CD4-positive, alpha-beta T cell (primary cell): ENCODE measurements around the gene GSS. TPM values are rescaled to one million over a fixed set of nuclear protein-coding genes. Genes with fewer than 3 reads are reported as not detected.

Source experiments
- ATAC-seq: fragments of 200-7000 bp; cut with Tn5 transposase; one replicate; pipeline ENCODE4 v1.10.0; 2022; ENCODE audit warnings: mild to moderate bottlenecking; ENCODE audit not compliant: poor library complexity
- CTCF ChIA-PET: fragments of 350-600 bp; sonication (Branson Sonifier 250); formaldehyde crosslinking; loops from one replicate; lab custom pipeline; 2021; ENCODE audit warnings: antibody characterized with exemption, inconsistent platforms; lab: Charles Lee
- POLR2A ChIA-PET: fragments of 350-600 bp; sonication (Branson Sonifier 250); formaldehyde crosslinking; loops from one replicate; lab custom pipeline; 2021; ENCODE audit warnings: antibody characterized with exemption, inconsistent platforms; lab: Charles Lee
- DNase-seq, 14 experiments: peaks; one replicate each; pipeline ENCODE4 v3.0.0-alpha.2; 2013 to 2020; ENCODE audit warnings: mixed read lengths in 2 of 14
- H3K27ac ChIP-seq, 2 donors: one replicate each; pipeline versions ENCODE4 v1.5.1 to v1.7.0; 2013; ENCODE audit warnings: low read length in 2 of 2, low read depth in 1 of 2, mild to moderate bottlenecking in 1 of 2
- H3K27me3 ChIP-seq, 2 experiments: 1 replicate in 1 of 2; 2 replicates in 1 of 2; pipeline versions ENCODE4 v1.6.1 to v1.7.0; 2013; ENCODE audit warnings: low read length in 2 of 2, control low read depth in 1 of 2, mild to moderate bottlenecking in 1 of 2, moderate library complexity in 1 of 2; ENCODE audit not compliant: insufficient read depth in 2 of 2, control insufficient read depth in 1 of 2
- H3K36me3 ChIP-seq: one replicate; pipeline ENCODE4 v1.6.1; 2013; ENCODE audit warnings: low read length, control low read depth; ENCODE audit not compliant: insufficient read depth
- H3K4me1 ChIP-seq: one replicate; pipeline ENCODE4 v1.6.1; 2013; ENCODE audit warnings: low read length, control low read depth; ENCODE audit not compliant: insufficient read depth
- H3K4me3 ChIP-seq: one replicate; pipeline ENCODE4 v1.5.1; 2013; ENCODE audit warnings: mild to moderate bottlenecking, low read length, moderate library complexity
- H3K9me3 ChIP-seq, 2 experiments: 1 replicate in 1 of 2; 2 replicates in 1 of 2; pipeline versions ENCODE4 v1.6.1 to v1.7.0; 2013; ENCODE audit warnings: low read length in 2 of 2, mild to moderate bottlenecking in 2 of 2, control low read depth in 1 of 2, moderate library complexity in 1 of 2; ENCODE audit not compliant: control insufficient read depth in 1 of 2, insufficient read depth in 1 of 2
- H3K27ac Mint-ChIP-seq: one replicate; pipeline ENCODE4 v1.8.0; 2020; ENCODE audit warnings: mixed read lengths
- H3K27me3 Mint-ChIP-seq: one replicate; pipeline ENCODE4 v1.8.0; 2021; ENCODE audit warnings: mixed read lengths
- H3K36me3 Mint-ChIP-seq: one replicate; pipeline ENCODE4 v1.8.0; 2021; ENCODE audit warnings: low read depth, mixed read lengths
- H3K4me1 Mint-ChIP-seq: one replicate; pipeline ENCODE4 v1.8.0; 2021; ENCODE audit warnings: low read depth, mixed read lengths
- H3K4me3 Mint-ChIP-seq: one replicate; pipeline ENCODE4 v1.8.0; 2020; ENCODE audit warnings: mild to moderate bottlenecking, mixed read lengths
- H3K9me3 Mint-ChIP-seq: one replicate; pipeline ENCODE4 v1.8.0; 2020; ENCODE audit warnings: mixed read lengths
- CTCF ChIP-seq: fragments of 200-600 bp; IDR thresholded peaks from one replicate; pipeline ENCODE4 v1.8.0; 2022; ENCODE audit warnings: antibody characterized with exemption, mild to moderate bottlenecking
- intact Hi-C, 2 experiments: fragments of 100-400 bp; cut with DNase I in 1 of 2; cut with micrococcal nuclease in 1 of 2; formaldehyde crosslinking; loops; one replicate each; pipeline versions ENCODE4 v1.15.1 to v1.9.0; 2023 to 2025; cut with DNase I, micrococcal nuclease
- total RNA-seq, 174 experiments: library from RNA in 2 of 174; stranded (reverse) in 2 of 174; gene quantifications; one replicate each; pipeline ENCODE4 v1.2.3 and lab custom pipeline; 2021 to 2026

Gene GSS
- total RNA-seq, 2 experiments from 2014 or later: 24.3 to 24.7 TPM

- Histone ChIP-seq H3K4me3 (peak overlapping the region; percentile 87), H3K36me3 (peaks cover 5% of the 10 kb centered on the region), H3K27me3 (no peaks in the 10 kb centered on the region), H3K9me3 (no peaks in the 10 kb centered on the region), H3K4me1 (peaks cover 19% of the 10 kb centered on the region), H3K27ac (peak overlapping the region; percentile 62 to 70)
- peak; percentile 23 for TF ChIP-seq CTCF
- Mint-ChIP-seq H3K9me3 (no peaks in the 10 kb centered on the region), H3K4me3 (peak overlapping the region; percentile 94), H3K27me3 (no peaks in the 10 kb centered on the region), H3K27ac (peak overlapping the region; percentile 91), H3K36me3 (peaks cover 8% of the 10 kb centered on the region), H3K4me1 (peaks cover 28% of the 10 kb centered on the region)
- POLR2A ChIA-PET: interaction anchor here (0.6 to 2.1 kb wide), 5 partner anchors 19 to 322 kb away, joined by 3 to 13 read pairs (median 3); partner anchors contain the start of genes GGT7 and MMP24OS
- CTCF ChIA-PET: interaction anchor here (0.7 to 2.1 kb wide), 8 partner anchors 68 to 140 kb away, joined by 3 to 21 read pairs (median 4); partner anchors contain the start of genes ACSS2 and GGT7
- intact Hi-C loops: loop anchor here in 1 of 2 experiments (5.0 to 10.0 kb wide), 3 partner anchors 321 to 961 kb away; partner anchors contain the start of genes AHCY, MMP24OS and RALY
- no peak for ATAC-seq
- DNase-seq: no peak
Observed at GRCh38 chr20:34956041-34956458, 444 bp upstream of the GSS start.

- intact Hi-C loops: loop anchor here (1.0 to 10.0 kb wide), 9 partner anchors 79 to 960 kb away; partner anchors contain the start of genes GGT7 (in 2 of the 2), NCOA6 (in 2 of the 2), ACSS2 (in 1 of the 2) and AHCY (in 1 of the 2)
- ChIA-PET CTCF (interaction anchor here (1.4 to 2.1 kb wide), 4 partner anchors 80 to 141 kb away, joined by 4 to 21 read pairs (median 10); partner anchors contain the start of gene GGT7), POLR2A (interaction anchor here (1.2 to 2.1 kb wide), 2 partner anchors 78 to 81 kb away, joined by 4 to 13 read pairs; partner anchors contain the start of genes ACSS2 and GGT7)
- DNase-seq (no peak), ATAC-seq (no peak)
- Mint-ChIP-seq H3K27ac (peak overlapping the region; percentile 91), H3K27me3 (no peaks in the 10 kb centered on the region), H3K4me1 (peaks cover 23% of the 10 kb centered on the region), H3K4me3 (peak overlapping the region; percentile 94), H3K36me3 (peaks cover 12% of the 10 kb centered on the region), H3K9me3 (no peaks in the 10 kb centered on the region)
- H3K4me3 ChIP-seq: peak overlapping the region; percentile 87
- peaks cover 13% of the 10 kb centered on the region for H3K36me3 ChIP-seq
- H3K27ac ChIP-seq: peak overlapping the region in 1 of 2 donors; percentile 62
- H3K27me3 ChIP-seq: no peaks in the 10 kb centered on the region
- no peaks in the 10 kb centered on the region for H3K9me3 ChIP-seq
- TF ChIP-seq CTCF: no peak
- peaks cover 19% of the 10 kb centered on the region for H3K4me1 ChIP-seq
Observed at GRCh38 chr20:34954904-34955230, 739 bp downstream of the GSS start.

DNA sequence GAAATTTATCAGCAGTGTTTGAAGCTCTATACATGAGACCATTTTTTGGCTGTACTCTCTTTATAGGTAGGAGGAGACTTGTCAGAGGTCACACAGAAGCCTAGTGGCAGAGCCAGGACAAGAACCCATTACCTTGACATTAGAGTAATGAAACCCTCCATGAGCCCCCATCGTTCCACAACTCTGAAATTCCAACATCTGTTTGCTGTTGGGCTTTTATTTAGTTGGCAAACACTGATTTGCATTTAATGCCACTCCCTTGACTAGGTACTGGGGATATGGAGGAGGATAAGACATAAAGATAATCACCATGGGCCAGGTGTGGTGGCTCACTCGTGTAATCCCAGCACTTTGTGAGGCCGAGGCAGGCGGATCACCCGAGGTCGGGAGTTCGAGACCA, 1.6 kb downstream of the GSS start:
- TF ChIP-seq CTCF: no peak
- ATAC-seq: no peak
- POLR2A ChIA-PET: no interaction called here
- H3K9me3 Mint-ChIP-seq: no peaks in the 10 kb centered on the region
- DNase-seq: no peak
- CTCF ChIA-PET: interaction anchor here (0.7 kb wide), 1 partner anchor 78 kb away, joined by 3 read pairs; no protein-coding TSS in a partner anchor
- no peaks in the 10 kb centered on the region for H3K27me3 Mint-ChIP-seq
- peaks cover 22% of the 10 kb centered on the region for H3K36me3 ChIP-seq
- H3K27ac ChIP-seq: no peak overlapping the region
- intact Hi-C loops: loop anchor here (2.0 to 10.0 kb wide), 5 partner anchors 81 to 959 kb away; partner anchors contain the start of genes AHCY (in 1 of the 2), GGT7 (in 1 of the 2), NCOA6 (in 1 of the 2) and RALY (in 1 of the 2)
- H3K27ac Mint-ChIP-seq: peak overlapping the region; percentile 91
- peak overlapping the region; percentile 26 for H3K4me3 Mint-ChIP-seq
- no peaks in the 10 kb centered on the region for H3K27me3 ChIP-seq
- H3K4me1 Mint-ChIP-seq: peaks cover 23% of the 10 kb centered on the region
- H3K36me3 Mint-ChIP-seq: peaks cover 21% of the 10 kb centered on the region
- no peaks in the 10 kb centered on the region for H3K9me3 ChIP-seq
- H3K4me3 ChIP-seq: no peak overlapping the region
- peaks cover 19% of the 10 kb centered on the region for H3K4me1 ChIP-seq
